Left kidney (tissue), 2 donors: ENCODE data around the gene CLDN4. TPM values are rescaled to one million over a fixed set of nuclear protein-coding genes. Genes with fewer than 3 reads are reported as not detected.
"Not testable (repeated sequence)": the region's sequence is repeated elsewhere in the genome, so short reads cannot be mapped to it uniquely, and the experiment has no call there.

Experiments
- DNase-seq: peaks from one replicate; pipeline ENCODE4 v3.0.0-alpha.2; 2013
- polyA plus RNA-seq: library from polyadenylated mRNA; unstranded; fragments of 120-200 nt; gene quantifications from one replicate; pipeline ENCODE4 v1.2.1, GENCODE V29; 2013; ENCODE audit not compliant: insufficient read length

The CLDN4 gene
- polyA plus RNA-seq, 1 donor, result 56.5 TPM

- no peak for DNase-seq
Measured at GRCh38 chr7:73841689-73842066, 10.9 kb downstream of the CLDN4 start.

GRCh38 chr7:73842067-73842976 is 11.5 kb downstream of the CLDN4 start, which contains the start of gene METTL27:
TSS of gene METTL27 (minus strand) at chr7:73842516. CDS start at chr7:73842140, 376 bp downstream.
- peak; percentile 94 for DNase-seq

- DNase-seq, result no peak
Measured at GRCh38 chr7:73844131-73844547, 13.3 kb downstream of the CLDN4 start.

GRCh38 chr7:73844848-73845460 is 14.2 kb downstream of the CLDN4 start:
- DNase-seq, result no peak

- not testable (repeated sequence) for DNase-seq
Measured at GRCh38 chr7:73845701-73846195, 15.0 kb downstream of the CLDN4 start.

GRCh38 chr7:73847941-73848723 is 17.3 kb downstream of the CLDN4 start:
- DNase-seq, result no peak

GRCh38 chr7:73850781-73851207 is 20.0 kb downstream of the CLDN4 start:
- no peak for DNase-seq

GRCh38 chr7:73851410-73852338 is 20.9 kb downstream of the CLDN4 start:
- peak; percentile 74 for DNase-seq

- DNase-seq, result no peak
Measured at GRCh38 chr7:73852500-73852899, 21.7 kb downstream of the CLDN4 start.

- no peak for DNase-seq
Measured at GRCh38 chr7:73856941-73857340, 26.1 kb downstream of the CLDN4 start.

- DNase-seq, result no peak
Measured at GRCh38 chr7:73858807-73859206, 28.0 kb downstream of the CLDN4 start.

GRCh38 chr7:73860859-73861258 is 30.1 kb downstream of the CLDN4 start, which contains the start of gene TMEM270:
TSS of gene TMEM270 (plus strand) at chr7:73861159. CDS start at chr7:73861195, 36 bp downstream.
- no peak for DNase-seq

- no peak for DNase-seq
Measured at GRCh38 chr7:73861305-73861704, 30.5 kb downstream of the CLDN4 start.

- DNase-seq, result no peak
Measured at GRCh38 chr7:73864981-73865711, 34.4 kb downstream of the CLDN4 start.

GRCh38 chr7:73865738-73866445 is 35.1 kb downstream of the CLDN4 start:
- DNase-seq, result no peak

GRCh38 chr7:73866446-73866767 is 35.6 kb downstream of the CLDN4 start:
- no peak for DNase-seq

- DNase-seq, result no peak
Measured at GRCh38 chr7:73869011-73869798, 38.4 kb downstream of the CLDN4 start.

- DNase-seq, result no peak
Measured at GRCh38 chr7:73870041-73870492, 39.3 kb downstream of the CLDN4 start.
